Glutamatergic neuron (in vitro differentiated cells): ENCODE measurements around the gene TCEANC2. TPM values are rescaled to one million over a fixed set of nuclear protein-coding genes. Genes with fewer than 3 reads are reported as not detected.

Experiments
- DNase-seq: peaks from one replicate; pipeline ENCODE4 v3.0.0; 2022
- H3K27ac Mint-ChIP-seq: one replicate; pipeline ENCODE4 v1.8.0; 2020; ENCODE audit warnings: mild to moderate bottlenecking, mixed read lengths, inconsistent platforms; ENCODE audit not compliant: unreplicated experiment
- H3K27me3 Mint-ChIP-seq: one replicate; pipeline ENCODE4 v1.8.0; 2020; ENCODE audit warnings: mild to moderate bottlenecking, moderate library complexity, mixed read lengths, inconsistent platforms; ENCODE audit not compliant: unreplicated experiment
- H3K36me3 Mint-ChIP-seq: one replicate; pipeline ENCODE4 v1.8.0; 2020; ENCODE audit warnings: mild to moderate bottlenecking, mixed read lengths, inconsistent platforms; ENCODE audit not compliant: unreplicated experiment
- H3K4me1 Mint-ChIP-seq: one replicate; pipeline ENCODE4 v1.8.0; 2020; ENCODE audit warnings: mild to moderate bottlenecking, low read depth, mixed read lengths, inconsistent platforms; ENCODE audit not compliant: unreplicated experiment
- H3K4me3 Mint-ChIP-seq: one replicate; pipeline ENCODE4 v1.8.0; 2020; ENCODE audit warnings: mild to moderate bottlenecking, mixed read lengths, inconsistent platforms; ENCODE audit not compliant: unreplicated experiment
- H3K9me3 Mint-ChIP-seq: one replicate; pipeline ENCODE4 v1.8.0; 2020; ENCODE audit warnings: mild to moderate bottlenecking, moderate library complexity, mixed read lengths, inconsistent platforms; ENCODE audit not compliant: unreplicated experiment
- CTCF ChIP-seq: fragments of 200-600 bp; sonication (generic); IDR thresholded peaks from one replicate; pipeline ENCODE4 v1.5.0; 2021; ENCODE audit not compliant: partially characterized antibody, unreplicated experiment
- microRNA-seq: library from miRNA; unstranded; fragments of <30 nt; microRNA quantifications from one replicate; pipeline ENCODE4, GENCODE V29; 2020; ENCODE audit not compliant: unreplicated experiment
- total RNA-seq: library from RNA; stranded (reverse); fragmentation: NEBNext Ultra II Directional; extraction: Animal tissue kit (Norgen Biotek cat#: 25700); gene quantifications from one replicate; pipeline ENCODE4 v1.2.1, GENCODE V29; 2021; ENCODE audit not compliant: unreplicated experiment

TCEANC2 gene
- total RNA-seq, 1 donor from 2014 or later = 10.7 TPM

GRCh38 chr1:54153535-54154439, 100.4 kb downstream of the TCEANC2 start:
- peak; percentile 63 for DNase-seq
- TF ChIP-seq CTCF = no peak
- H3K4me1 Mint-ChIP-seq = peaks cover 9% of the 10 kb centered on the region
- peak overlapping the region; percentile 12 for H3K4me3 Mint-ChIP-seq
- H3K9me3 Mint-ChIP-seq = peaks cover 2% of the 10 kb centered on the region
- no peaks in the 10 kb centered on the region for H3K36me3 Mint-ChIP-seq
- peaks cover 3% of the 10 kb centered on the region for H3K27me3 Mint-ChIP-seq
- peak overlapping the region; percentile 23 for H3K27ac Mint-ChIP-seq

Small RNA genes lying within 50 kb of the gene (microRNA-seq; reads per million reads assigned to microRNA genes)
- gene MIR4781 = 3.0 reads per million, percentile 22 among the genes with 10 or more reads in this experiment

Other genes with a start within 250 kb of the TCEANC2 start
- 10.6 TPM for gene NDC1, start 215.3 kb upstream of the TCEANC2 start, total RNA-seq
- gene YIPF1, start 163.8 kb upstream of the TCEANC2 start, total RNA-seq = 39.3 TPM
- not detected for gene DIO1, start 159.4 kb upstream of the TCEANC2 start, total RNA-seq
- 11.3 TPM for gene IFT25, start 107.9 kb upstream of the TCEANC2 start, total RNA-seq
- 37.5 TPM for gene LRRC42, start 107.3 kb upstream of the TCEANC2 start, total RNA-seq
- not detected for gene LDLRAD1, start 35.4 kb upstream of the TCEANC2 start, total RNA-seq
- gene TMEM59, start 404 bp upstream of the TCEANC2 start, total RNA-seq = 309 TPM
- gene CDCP2, start 99.4 kb downstream of the TCEANC2 start, total RNA-seq = not detected
- gene CYB5RL, start 146.4 kb downstream of the TCEANC2 start, total RNA-seq = 6.8 TPM
- gene MRPL37, start 146.6 kb downstream of the TCEANC2 start, total RNA-seq = 50.9 TPM